Fibroblast of skin of back (primary cell): ENCODE data around the gene BCAP29. TPM values are rescaled to one million over a fixed set of nuclear protein-coding genes. Genes with fewer than 3 reads are reported as not detected.
"Not testable (repeated sequence)": the region's sequence is repeated elsewhere in the genome, so short reads cannot be mapped to it uniquely, and the experiment has no call there.

ENCODE experiments used
- DNase-seq: peaks from one replicate; pipeline ENCODE4 v3.0.0-alpha.2; 2013
- polyA plus RNA-seq, 2 experiments: library from polyadenylated mRNA; unstranded; fragments of 120-200 nt; gene quantifications; one replicate each; pipeline ENCODE4 v1.2.1, GENCODE V29; 2013; ENCODE audit not compliant: insufficient read length in 2 of 2

The BCAP29 gene, protein sequence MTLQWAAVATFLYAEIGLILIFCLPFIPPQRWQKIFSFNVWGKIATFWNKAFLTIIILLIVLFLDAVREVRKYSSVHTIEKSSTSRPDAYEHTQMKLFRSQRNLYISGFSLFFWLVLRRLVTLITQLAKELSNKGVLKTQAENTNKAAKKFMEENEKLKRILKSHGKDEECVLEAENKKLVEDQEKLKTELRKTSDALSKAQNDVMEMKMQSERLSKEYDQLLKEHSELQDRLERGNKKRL
- 49.1 TPM for polyA plus RNA-seq (2013, experiment 1 of 2; ENCODE audit: insufficient read length)
- polyA plus RNA-seq (2013, experiment 2 of 2; ENCODE audit: insufficient read length): 41.5 TPM

DNA sequence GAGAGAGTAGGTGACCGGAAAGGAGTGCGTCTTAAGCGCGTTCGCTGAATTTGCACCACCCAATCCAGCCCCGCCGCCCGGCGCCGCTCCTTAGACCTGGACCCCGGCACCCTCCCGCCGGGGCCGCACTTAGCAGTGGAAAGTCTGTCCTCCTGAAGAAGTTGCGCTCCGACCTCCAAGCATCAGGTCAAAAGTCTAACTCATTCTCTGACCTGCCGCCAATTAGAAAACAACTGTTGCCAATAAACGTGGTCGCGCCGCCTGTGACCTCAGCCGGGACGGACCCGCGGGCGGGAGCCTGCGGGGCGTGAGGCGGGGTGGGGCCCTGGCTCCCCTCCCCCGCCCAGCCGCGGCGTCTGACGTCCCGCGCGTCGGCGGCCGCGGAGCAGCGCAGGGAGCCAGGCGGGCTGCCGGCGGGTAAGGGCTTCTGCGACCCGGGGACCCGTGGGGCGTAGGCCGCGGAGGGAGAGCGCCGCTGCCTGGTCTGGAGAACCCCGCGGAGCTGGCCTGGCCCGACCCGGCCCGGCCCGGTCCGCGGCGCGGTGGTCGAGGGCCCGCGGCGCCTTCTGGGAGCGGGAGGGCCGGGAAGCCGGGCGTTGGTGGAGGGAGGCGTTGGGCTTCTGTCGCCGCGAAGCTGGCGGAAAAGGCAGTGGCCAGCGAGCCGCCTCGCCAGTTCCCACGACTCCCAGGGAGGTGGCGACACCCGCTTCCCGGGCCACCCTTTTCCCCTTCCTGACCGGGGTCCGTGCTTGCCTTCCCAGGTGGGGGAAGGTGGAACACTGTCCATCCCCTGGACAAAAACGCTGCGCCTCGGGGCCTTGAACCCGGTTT, at the start of gene BCAP29:
BCAP29 (plus strand) TSS at position 362 of the 831 bp plus-strand sequence. CDS start 527 bp downstream, outside the sequence.
- peak; percentile 76 for DNase-seq

DNA sequence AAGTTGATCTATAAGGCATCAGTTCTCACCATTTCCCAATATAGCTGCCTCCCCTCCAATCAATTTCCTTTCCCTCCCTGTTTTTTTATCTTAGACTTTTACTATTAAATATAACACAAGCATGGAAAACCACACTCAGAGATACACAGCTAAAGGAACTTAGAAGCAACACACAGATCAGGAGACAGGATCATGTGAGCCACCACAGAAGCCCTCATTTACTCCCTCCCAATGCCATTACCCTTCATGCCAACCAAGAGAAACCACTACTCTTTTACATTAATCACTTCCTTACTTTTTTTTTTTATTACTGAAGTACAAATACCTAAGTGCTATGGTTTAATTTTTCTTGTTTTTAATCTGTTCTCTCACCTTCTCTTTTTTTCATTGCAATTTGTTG, 49.3 kb upstream of the BCAP29 start:
- DNase-seq: no peak

DNA sequence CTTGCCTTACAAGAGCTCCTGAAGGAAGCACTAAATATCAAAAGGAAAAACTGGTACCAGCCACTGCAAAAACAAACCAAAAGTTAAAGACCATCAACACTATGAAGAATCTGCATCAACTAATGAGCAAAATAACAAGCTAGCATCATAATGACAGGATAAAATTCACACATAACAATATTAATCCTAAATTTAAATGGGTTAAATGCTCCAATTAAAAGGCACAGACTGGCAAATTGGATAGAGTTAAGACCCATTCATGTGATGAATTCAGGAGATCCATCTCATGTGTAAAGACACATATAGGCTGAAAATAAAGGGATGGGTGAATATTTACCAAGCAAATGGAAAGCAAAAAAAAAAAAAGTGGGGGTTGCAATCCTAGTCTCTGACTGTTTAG, 45.9 kb upstream of the BCAP29 start:
- DNase-seq: no peak

DNA sequence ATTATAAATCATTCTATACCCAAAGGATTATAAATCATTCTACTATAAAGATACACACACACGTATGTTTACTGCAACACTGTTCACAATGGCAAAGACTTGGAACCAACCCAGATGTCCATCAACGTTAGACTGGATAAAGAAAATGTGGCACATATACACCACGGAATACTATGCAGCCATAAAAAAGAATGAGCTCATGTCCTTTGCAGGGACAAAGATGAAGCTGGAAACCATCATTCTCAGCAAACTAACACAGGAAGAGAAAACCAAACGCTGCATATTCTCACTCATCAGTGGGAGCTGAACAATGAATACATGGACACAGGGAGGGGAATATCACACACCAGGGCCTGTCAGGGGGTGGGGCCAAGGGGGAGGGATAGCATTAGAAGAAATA, 42.8 kb upstream of the BCAP29 start:
- not testable (repeated sequence) for DNase-seq

DNA sequence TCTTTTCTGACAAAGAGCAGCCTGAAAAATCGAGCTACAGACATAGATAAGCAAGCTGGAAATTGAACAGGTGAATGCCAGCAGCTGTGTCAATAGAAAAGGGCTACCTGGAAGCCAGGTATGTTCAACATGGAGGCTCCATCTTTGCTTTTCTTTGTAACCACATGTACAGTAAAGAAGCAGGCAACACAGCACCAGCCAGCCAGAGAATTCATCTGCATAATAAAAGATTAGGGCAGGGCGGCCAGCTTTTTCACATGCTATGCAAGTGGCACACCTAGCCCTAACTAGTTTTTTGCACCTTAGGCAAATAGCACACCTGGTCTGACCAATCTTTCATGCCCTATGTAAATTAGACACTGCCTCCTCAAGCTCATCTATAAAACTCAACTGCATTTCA, 42.0 kb upstream of the BCAP29 start:
- no peak for DNase-seq

DNA sequence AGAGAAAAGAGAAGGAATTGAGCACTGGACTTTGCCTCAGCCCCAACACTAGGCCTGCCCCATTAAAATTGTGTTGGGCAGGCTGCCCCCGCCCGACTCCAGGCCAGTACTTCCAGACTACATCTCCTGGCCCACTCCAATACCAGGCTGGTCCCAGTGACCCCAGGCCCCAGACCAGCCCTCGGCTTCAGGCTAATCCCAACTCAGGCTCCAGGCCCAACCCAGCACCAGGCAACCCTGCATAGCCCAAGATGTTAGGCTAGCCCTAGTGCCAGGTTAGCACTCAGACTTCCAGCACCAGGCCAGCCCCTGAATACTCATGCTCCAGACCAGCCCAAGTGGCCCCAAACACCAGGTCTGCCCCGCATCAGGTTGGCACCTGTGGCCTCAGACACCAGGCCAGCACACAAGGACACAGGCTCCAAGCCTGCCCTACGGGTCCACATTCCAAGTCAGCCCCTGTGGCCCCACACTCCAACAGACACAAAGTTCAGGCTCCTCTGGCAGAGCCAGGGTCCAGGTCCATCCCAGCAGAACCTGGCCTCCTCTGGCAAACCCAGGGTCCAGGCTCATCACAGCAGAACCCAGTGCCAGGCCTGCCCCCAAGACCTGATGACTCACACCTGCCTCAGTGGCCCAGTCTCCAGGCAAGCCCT, 36.6 kb upstream of the BCAP29 start:
- DNase-seq: no peak

DNA sequence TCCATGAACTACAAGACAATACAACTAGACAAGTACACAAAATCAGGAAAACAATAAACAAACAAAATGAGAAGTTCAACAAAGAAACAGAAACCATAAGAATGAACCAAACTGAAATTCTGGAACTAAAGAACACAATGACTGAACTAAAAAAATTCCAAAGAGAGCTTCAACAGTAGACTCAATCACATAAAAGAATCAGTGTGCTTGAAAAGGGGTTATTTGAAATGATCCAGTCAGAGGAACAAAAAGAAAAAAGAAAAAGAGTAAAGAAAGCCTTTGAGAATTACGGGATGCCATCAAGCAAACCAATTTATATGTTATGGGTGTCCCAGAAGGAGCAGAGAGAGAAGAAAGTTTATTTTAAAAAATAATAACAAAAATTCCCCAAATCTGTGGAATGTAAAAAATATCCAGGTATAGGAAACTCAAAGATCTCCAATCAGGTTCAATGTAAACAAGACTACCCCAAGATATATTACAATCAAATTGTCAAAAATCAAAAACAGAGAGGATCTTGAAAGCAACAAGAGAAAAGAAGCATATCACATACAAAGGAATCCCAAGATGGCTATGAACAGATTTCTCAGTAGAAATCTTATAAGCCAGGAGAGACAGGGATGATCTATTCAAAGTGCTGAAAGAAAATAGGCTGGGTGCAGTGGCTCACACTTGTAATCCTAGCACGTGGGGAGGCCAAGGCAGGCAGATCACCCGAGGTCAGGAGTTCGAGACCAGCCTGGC, 35.0 kb upstream of the BCAP29 start:
- DNase-seq: no peak

DNA sequence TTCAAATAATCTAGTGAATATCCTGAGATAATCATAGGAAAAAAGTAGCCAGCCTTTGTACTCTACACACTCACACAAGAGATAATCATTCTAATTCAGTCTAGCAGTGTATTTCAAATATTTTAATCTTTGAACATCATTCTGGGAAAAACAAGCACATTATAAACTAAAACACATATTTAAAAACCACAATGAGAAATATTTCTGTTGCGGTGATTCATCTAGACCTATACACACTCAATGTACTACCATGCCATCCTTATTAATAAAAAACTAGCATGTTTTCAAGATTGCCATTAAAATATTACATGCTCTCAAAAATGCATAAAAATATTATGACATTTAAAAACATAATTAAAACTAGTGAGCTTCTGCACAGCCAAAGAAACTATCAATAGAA, 28.1 kb upstream of the BCAP29 start:
- peak; percentile 49 for DNase-seq

DNA sequence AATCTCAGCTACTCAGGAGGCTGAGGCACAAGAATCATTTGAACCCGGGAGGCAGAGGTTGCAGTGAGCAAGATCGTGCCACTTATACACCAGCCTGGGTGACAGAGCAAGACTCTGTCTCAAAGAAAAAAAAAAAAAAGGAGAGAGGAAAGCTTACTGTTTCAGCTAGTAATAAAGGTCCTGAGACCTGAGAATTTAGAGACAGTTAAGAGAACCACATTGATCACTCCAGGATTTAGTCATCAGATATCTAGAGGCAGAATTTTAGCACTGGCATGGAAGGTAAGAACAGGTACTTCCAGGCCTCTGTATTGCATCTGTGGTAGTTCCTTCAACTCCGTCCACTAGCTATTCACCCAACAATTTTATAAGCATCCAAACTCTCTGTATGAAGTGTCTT, 24.2 kb upstream of the BCAP29 start:
- DNase-seq: no peak

DNA sequence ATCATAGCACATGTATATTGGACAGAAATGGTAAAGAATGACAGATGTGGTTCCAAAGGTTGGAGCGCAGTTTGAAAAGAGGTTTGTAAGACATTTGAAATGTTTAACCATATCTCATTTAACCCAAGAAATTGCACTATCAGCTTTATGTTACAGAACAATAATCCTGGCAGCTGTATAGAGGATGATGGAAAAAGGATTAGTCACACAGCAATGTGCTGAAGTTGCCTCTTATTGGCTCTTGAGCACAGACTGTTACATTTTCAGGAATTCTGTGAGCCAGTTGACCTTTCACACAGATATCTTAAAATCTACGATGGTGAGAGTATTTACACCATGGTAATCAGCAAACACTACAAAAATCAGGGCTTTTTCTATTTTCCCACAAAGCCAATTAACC, 20.2 kb upstream of the BCAP29 start:
- DNase-seq: peak; percentile 72

DNA sequence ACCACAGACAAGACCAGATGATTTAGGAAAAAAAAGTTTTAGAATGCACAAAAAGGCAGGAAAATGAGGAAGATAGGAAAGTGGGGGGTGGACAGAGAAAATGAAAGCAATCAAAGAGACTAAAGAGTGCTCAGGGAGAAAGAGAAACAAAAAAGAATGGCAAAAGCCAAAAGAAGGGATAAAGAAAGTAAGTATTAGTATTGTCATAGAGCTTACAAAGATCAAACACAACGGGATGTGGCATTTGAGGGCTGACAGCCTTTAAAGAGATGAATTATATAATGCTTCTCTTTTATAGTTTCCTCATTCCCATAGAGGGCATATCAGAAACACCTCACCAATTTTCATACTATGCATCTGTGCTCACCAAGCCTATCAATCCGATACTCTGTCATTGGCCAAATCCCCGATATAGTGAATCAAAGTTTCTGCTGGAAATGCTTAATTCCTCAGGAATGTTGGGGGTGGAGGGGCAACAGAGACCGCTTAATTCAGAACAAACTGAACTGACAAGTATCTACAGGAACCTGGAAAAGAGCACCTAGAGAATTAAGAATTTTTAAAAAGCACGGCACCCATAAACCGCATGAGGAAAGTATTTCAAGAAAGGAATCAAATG, 19.0 kb upstream of the BCAP29 start:
- DNase-seq: peak; percentile 3

DNA sequence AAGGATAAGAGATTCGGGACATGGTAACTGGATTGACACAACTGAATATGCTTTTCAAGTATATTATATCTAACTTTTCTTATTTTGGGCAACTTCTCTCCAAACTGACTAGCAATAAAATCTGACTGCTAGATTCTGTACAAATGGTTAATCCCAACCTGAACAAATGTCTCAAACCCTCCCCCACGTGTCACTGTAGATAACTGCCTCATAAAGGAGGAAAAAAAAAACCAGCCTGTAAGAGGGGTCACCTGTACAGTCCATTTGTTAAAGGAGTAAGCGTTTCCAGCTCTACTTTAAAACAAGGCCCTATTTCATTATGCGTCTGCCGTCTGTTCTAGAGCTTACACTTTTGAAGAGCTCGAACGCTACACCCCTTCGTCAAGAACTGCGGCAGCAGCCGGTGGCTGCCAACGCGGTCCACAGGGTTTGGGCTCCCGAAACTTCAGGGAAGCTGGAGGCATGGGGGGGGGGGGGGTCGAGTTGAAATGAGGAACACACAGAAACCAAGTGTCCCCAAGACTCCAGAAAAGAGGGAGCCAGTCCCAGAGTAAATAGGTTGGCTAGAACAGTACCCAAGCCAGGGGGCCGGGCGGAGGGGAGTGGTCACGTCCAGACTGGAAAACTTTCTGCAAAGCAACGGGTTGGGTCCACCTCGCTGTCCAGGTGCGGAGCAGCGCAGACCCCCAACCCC, 16.8 kb upstream of the BCAP29 start:
- DNase-seq: no peak

DNA sequence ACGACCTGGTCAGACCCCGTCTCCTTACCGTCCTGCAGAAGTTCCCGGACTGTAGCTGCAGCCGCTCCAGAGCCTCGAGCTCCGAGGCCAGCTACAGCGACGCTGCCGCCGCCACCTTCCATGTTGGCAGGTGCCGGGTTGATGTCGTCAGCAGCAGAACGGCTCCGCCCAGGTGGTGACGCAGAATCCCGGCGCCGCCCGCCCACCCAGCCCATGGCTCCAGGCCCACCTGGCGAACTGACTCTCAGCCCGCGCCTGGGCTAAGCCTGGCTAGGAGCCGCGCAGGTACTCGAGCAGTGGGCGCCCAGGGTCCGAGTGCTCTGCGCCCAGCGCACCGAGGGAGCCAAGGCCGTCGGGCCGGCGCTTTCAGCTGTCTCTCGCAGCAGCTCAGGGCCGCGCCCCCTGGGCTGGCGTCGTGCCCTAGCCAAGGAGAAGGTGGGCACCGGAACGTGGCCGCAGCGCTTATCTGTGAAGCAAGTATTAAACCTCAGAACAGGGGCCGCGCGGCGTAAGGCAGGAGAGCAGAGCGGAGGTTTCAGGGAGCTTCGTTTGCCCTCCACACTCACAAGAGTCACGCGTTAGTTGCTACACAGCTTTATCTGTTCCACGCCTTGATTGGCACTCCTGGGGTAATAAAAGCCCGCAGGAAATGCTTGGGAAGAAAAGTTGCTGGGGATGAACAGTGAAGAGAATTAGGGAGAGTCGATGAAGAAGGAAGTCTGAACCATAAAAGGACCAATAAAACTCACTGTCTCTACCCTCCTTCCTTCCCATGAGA, 16.1 kb upstream of the BCAP29 start, which contains the start of the genes COG5 and DUS4L:
COG5 (minus strand) TSS at position 146 of the 778 bp plus-strand sequence; CDS start at position 122, 24 bp downstream.
DUS4L (plus strand) TSS at position 197 of the 778 bp plus-strand sequence. CDS start 3,100 bp downstream, outside the sequence.
- peak; percentile 77 for DNase-seq

DNA sequence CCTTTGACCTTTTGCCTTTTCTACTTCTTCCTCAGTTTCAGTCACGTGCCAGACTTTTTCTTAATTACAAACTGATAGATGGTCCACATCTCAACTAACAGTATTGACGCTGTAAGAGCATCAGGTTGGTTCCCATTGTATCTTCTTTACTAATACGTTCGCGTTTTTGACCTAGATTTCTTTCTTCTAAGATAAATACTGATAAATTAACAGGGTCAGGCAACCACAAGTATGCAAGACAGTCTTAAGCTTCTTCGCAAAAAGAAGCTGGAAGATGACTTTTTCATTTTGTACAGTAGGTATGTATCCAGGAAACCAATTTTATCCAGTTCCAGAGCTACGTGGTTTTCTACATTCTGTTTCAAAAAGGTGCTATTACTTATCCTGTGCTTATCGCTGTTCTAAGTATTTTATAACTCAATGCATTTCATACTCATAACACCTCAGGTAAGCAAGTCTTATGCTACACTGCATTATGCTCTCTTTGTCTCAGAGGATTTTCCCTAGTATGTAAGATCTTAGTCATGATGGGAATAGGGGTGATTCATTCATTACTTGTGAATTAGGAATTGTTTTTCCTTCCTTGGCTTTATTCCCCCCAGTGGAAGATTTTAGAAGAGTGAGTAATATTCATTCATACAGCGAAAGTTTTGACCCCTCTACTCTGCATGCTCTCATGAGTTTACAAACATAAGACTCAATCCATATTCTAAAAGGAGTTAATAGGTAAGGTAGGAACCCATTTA, 15.3 kb upstream of the BCAP29 start:
- peak; percentile 93 for DNase-seq

DNA sequence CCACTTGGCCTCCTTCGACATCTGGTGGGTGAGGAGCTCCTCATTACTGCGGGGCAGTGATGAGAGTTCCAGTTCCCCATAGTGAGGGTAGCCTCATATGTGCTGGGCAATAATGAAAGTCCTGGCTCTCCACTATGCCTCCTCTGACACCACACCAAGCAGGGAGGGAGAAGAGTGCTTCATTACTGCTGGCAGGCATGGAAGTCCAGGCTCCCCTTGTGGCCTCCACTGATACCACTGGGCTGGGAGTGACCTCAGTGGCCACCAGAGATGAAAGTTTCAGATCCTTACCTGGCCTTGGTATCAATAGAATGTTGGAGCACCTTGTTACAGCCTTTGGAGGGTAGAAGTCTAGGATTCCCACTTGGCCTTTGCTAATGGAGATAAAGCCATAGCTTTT, 9.7 kb upstream of the BCAP29 start:
- no peak for DNase-seq

DNA sequence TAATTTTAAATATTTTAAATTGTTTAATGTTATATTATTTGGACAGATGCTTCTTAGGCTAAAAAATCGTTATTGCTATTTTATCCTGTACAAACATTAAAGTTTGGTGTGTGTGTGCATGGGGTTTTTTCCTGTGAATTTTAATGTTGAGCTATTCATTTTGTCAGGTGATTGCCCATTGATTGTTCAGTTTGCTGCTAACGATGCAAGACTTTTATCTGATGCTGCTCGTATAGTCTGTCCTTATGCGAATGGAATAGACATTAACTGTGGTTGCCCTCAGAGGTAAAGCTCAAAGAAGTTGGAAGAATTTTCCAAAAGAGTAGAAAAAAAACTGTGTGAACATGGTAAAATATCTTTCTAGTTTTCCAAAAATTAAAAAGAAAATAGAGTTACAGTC, 6.5 kb upstream of the BCAP29 start:
- DNase-seq: no peak

DNA sequence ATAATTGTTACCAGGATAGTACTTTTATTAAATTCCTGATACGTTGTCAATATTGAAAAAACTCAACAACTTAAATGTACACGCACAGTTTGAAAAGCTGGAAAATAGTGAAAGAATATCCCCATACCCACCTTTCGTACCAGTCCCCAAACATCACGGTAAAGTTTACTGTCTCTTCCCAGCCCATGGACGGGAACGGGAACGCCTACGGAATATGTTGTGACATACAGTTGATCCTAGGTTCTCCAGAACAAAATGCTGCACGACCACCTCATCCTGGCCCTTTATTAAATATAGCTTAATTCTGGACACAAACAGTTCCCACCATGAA, 527 bp upstream of the BCAP29 start:
- no peak for DNase-seq

DNA sequence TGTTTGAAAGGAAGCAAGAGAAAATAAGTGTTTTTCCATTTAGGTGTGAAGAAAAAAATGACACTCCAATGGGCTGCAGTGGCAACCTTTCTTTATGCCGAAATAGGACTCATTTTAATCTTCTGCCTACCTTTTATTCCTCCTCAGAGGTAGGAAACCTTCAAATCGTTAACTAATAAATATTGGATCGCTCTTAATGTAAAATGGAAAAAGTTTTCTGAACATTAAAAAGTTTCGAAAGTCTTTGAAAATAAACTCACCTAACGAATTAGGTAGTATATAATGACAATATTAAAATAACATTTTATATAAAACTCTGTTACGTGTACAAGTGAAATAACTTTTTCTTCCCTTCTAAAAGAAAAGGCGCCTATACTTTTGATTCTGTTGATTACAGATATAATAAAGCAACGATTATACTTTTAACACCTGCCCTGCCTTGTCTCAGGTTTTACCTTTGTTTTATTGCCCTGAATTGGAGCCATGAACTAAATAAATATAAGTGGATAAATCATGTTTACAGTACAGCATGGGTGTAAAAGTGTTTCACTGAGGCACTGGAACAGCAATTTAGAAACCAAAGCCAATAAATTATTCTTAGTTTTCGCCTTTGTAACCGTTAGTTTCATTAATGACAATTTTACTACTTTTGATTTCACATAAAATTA, 804 bp downstream of the BCAP29 start:
- no peak for DNase-seq

DNA sequence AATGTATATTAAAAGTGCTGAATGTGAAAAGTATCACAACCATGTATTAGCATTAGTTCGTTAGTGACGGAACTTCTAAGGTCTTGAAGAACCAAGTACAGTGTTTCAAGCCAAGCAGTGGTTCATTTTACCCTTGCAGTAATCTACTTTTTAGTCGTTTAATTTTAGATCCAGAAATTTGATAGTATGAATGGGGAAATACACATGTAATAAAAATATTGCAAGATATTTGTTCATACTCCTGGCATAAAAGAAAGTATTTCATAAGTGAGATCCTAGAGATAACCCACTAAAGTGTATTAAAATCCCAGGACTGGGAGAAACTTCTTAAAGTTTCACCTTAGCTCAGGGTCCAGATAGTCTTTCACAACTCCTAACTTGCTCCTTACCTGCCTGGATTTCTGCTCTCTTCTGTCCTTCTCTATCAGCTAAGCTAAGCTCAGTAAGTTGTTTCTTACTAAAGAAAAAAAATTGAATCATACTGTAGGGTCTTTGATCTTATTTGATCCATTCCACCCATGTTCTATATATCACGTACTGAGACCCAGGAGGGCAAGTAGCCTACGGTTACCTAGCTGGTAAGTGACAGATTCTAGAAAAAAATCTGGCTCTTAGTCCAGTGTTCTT, 1.5 kb downstream of the BCAP29 start:
- DNase-seq: no peak
